CD8-positive, alpha-beta memory T cell (primary cell): ENCODE data around the gene OBSL1. TPM values are rescaled to one million over a fixed set of nuclear protein-coding genes. Genes with fewer than 3 reads are reported as not detected.

Source experiments
- CTCF ChIA-PET: fragments of 350-600 bp; sonication (Branson Sonifier 250); formaldehyde crosslinking; loops from one replicate; lab custom pipeline; 2021; ENCODE audit warnings: antibody characterized with exemption; lab: Charles Lee
- POLR2A ChIA-PET: fragments of 350-600 bp; sonication (Branson Sonifier 250); formaldehyde crosslinking; loops from one replicate; lab custom pipeline; 2021; ENCODE audit warnings: antibody characterized with exemption; lab: Charles Lee
- DNase-seq, 5 donors: peaks; one replicate each; pipeline versions ENCODE4 v3.0.0 to v3.0.0-alpha.2; 2020 to 2022; ENCODE audit warnings: mixed read lengths in 1 of 5
- H3K27ac ChIP-seq: one replicate; pipeline ENCODE4 v1.7.0; 2013; ENCODE audit warnings: low read depth, mild to moderate bottlenecking, low read length, moderate library complexity
- H3K27me3 ChIP-seq: 2 replicates; pipeline ENCODE4 v1.7.0; 2013; ENCODE audit warnings: low read length, mild to moderate bottlenecking; ENCODE audit not compliant: insufficient read depth, poor library complexity, severe bottlenecking
- H3K36me3 ChIP-seq: 2 replicates; pipeline ENCODE4 v1.7.0; 2013; ENCODE audit warnings: mild to moderate bottlenecking, low read length, moderate library complexity; ENCODE audit not compliant: insufficient read depth
- H3K4me1 ChIP-seq: 2 replicates; pipeline ENCODE4 v1.7.0; 2013; ENCODE audit warnings: mild to moderate bottlenecking, low read length, moderate library complexity; ENCODE audit not compliant: insufficient read depth
- H3K4me3 ChIP-seq: 2 replicates; pipeline ENCODE4 v1.7.0; 2013; ENCODE audit warnings: mild to moderate bottlenecking, low read length
- H3K9me3 ChIP-seq: 2 replicates; pipeline ENCODE4 v1.7.0; 2013; ENCODE audit warnings: mild to moderate bottlenecking, low read length
- H3K27ac Mint-ChIP-seq, 8 donors: one replicate each; pipeline ENCODE4 v1.8.0; 2020 to 2021; ENCODE audit warnings: mixed read lengths in 8 of 8, mild to moderate bottlenecking in 6 of 8, inconsistent platforms in 3 of 8, moderate library complexity in 3 of 8
- H3K27me3 Mint-ChIP-seq, 2 donors: one replicate each; pipeline ENCODE4 v1.8.0; 2020 to 2021; ENCODE audit warnings: mixed read lengths in 2 of 2, mild to moderate bottlenecking in 1 of 2, moderate library complexity in 1 of 2
- H3K36me3 Mint-ChIP-seq, 3 donors: one replicate each; pipeline ENCODE4 v1.8.0; 2020 to 2021; ENCODE audit warnings: mixed read lengths in 3 of 3, inconsistent platforms in 1 of 3, mild to moderate bottlenecking in 1 of 3
- H3K4me1 Mint-ChIP-seq, 3 donors: one replicate each; pipeline ENCODE4 v1.8.0; 2020 to 2021; ENCODE audit warnings: mixed read lengths in 3 of 3, inconsistent platforms in 1 of 3, mild to moderate bottlenecking in 1 of 3
- H3K4me3 Mint-ChIP-seq, 7 donors: one replicate each; pipeline ENCODE4 v1.8.0; 2020 to 2021; ENCODE audit warnings: mixed read lengths in 7 of 7, mild to moderate bottlenecking in 6 of 7, moderate library complexity in 4 of 7, inconsistent platforms in 2 of 7
- H3K9me3 Mint-ChIP-seq, 5 donors: one replicate each; pipeline ENCODE4 v1.8.0; 2020 to 2022; ENCODE audit warnings: mixed read lengths in 5 of 5, mild to moderate bottlenecking in 3 of 5, moderate library complexity in 2 of 5, inconsistent platforms in 1 of 5
- polyA plus RNA-seq: library from polyadenylated mRNA; unstranded; fragments of 300-500 nt; fragmentation: Illumina TruSeq; gene quantifications from one replicate; pipeline ENCODE4 v1.2.3, GENCODE V29; 2021
- total RNA-seq, 2 experiments: library from RNA; stranded (reverse); gene quantifications; one replicate each; pipeline ENCODE4 v1.2.3, GENCODE V29; 2021

The OBSL1 gene
- total and polyA plus RNA-seq, 3 experiments from 2014 or later = 0.48 to 0.69 TPM; not detected in 1

DNA sequence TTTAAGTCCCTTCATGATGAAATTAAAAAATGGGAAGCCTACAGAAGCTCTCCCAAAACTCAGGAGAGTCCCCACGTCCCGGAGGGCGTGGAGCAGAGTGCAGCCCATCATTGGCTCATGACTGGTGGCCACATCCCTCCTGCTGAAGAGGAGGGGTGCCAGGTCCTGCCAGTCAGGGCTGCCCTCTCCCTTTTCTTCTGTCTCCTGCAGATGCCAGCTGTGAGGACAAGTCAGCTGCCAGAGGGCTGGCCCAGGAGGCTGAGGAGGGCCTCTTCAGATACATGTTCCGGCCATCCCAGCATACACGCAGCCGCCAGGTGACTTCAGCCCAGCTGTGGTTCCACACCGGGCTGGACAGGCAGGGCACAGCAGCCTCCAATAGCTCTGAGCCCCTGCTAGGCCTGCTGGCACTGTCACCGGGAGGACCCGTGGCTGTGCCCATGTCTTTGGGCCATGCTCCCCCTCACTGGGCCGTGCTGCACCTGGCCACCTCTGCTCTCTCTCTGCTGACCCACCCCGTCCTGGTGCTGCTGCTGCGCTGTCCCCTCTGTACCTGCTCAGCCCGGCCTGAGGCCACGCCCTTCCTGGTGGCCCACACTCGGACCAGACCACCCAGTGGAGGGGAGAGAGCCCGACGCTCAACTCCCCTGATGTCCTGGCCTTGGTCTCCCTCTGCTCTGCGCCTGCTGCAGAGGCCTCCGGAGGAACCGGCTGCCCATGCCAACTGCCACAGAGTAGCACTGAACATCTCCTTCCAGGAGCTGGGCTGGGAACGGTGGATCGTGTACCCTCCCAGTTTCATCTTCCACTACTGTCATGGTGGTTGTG, 3.4 kb upstream of the OBSL1 start:
- Histone ChIP-seq H3K27ac (no peak overlapping the region), H3K36me3 (no peaks in the 10 kb centered on the region), H3K9me3 (no peaks in the 10 kb centered on the region), H3K27me3 (peaks cover 12% of the 10 kb centered on the region), H3K4me3 (no peak overlapping the region), H3K4me1 (no peaks in the 10 kb centered on the region)
- no peak for DNase-seq
- Mint-ChIP-seq H3K27me3 (peaks cover 24 to 68% of the 10 kb centered on the region in 2 donors), H3K4me1 (peaks cover 0 to 5% (median 0%) of the 10 kb centered on the region in 3 donors), H3K4me3 (no peak overlapping the region), H3K36me3 (no peaks in the 10 kb centered on the region), H3K27ac (no peak overlapping the region), H3K9me3 (no peaks in the 10 kb centered on the region)
- CTCF ChIA-PET = no interaction called here
- POLR2A ChIA-PET = no interaction called here

DNA sequence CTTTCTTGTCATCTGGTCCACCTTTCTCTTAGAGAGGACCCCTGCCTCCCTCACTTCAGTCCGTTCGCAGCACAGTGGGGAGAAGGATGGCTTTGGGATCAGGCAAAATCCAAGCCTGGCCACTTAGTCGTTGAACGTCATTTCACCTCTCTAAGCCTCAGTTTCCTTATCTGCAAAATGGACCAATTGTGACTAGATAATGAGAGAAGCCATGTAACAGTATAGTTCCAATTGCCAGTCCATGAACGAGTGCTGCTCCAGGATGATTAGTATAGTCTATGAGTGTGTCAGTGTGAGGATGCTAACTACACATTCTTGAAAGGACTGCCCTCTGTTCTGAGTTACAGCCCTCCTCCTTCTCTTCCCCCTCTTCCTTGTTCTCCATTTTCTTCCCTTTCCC, 1.8 kb upstream of the OBSL1 start:
- Histone ChIP-seq H3K9me3 (no peaks in the 10 kb centered on the region), H3K27me3 (peaks cover 12% of the 10 kb centered on the region), H3K4me3 (no peak overlapping the region), H3K4me1 (no peaks in the 10 kb centered on the region), H3K27ac (no peak overlapping the region), H3K36me3 (no peaks in the 10 kb centered on the region)
- ChIA-PET POLR2A (no interaction called here), CTCF (no interaction called here)
- peaks cover 0 to 7% (median 0%) of the 10 kb centered on the region in 3 donors for H3K4me1 Mint-ChIP-seq
- no peaks in the 10 kb centered on the region for H3K36me3 Mint-ChIP-seq
- peaks cover 22 to 73% of the 10 kb centered on the region in 2 donors for H3K27me3 Mint-ChIP-seq
- no peak overlapping the region for H3K27ac Mint-ChIP-seq
- H3K4me3 Mint-ChIP-seq = peak overlapping the region in 2 of 7 donors; percentile 29 to 56
- H3K9me3 Mint-ChIP-seq = no peaks in the 10 kb centered on the region
- DNase-seq = no peak

DNA sequence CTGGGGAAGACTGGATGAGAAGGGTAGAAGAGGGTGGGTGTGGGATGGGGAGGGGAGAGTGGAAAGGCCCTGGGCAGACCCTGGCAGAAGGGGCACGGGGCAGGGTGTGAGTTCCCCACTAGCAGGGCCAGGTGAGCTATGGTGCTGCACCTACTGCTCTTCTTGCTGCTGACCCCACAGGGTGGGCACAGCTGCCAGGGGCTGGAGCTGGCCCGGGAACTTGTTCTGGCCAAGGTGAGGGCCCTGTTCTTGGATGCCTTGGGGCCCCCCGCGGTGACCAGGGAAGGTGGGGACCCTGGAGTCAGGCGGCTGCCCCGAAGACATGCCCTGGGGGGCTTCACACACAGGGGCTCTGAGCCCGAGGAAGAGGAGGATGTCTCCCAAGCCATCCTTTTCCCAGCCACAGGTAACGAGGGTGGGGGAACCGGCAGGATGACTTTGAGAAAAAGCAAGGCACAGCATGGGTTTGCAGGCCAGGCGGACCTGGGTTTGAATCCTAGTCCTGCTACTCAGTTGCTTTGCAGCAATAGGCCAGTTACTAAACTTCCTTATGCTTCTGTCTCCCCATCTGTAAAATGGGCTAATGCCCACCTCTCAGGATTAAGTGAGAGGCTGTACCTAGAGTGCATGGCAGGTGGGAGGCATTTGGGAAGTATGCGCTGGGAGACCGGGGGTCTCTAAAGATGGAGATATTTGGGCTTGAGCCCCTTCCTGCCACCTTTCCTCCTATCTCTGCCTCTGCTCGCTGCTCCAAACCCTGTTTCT, 1.1 kb upstream of the OBSL1 start, which contains the start of gene INHA:
Gene INHA, plus strand, starts transcription at position 74 of the 765 bp plus-strand sequence. Its CDS starts 65 bp downstream, at position 139.
- peak within 1 kb of the TSS in 6 of 7 donors; percentile 22 to 81 (median 38) for H3K4me3 Mint-ChIP-seq

DNA sequence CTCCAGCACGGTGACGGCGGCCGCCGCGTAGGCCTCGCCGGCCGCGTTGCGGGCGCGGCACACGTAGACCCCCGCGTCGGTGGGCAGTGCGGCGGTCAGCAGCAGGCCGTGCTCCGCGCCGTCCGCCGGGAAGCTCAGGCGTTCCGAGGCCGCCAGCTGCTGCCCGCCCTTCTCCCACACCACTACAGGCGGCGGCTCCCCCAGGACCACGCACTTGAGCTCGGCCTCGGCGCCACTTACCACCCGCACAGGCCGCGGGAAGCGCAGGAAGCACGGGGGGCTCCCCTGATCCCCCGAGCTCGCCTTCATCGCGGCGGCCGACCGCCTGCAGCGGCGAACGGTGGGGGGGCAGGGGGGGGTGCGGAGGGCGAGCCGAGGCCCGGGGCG, 422 bp downstream of the OBSL1 start:
- POLR2A ChIA-PET = no interaction called here
- H3K4me3 ChIP-seq = no peak overlapping the region

More for the DNA sequence above, 1.1 kb upstream of the OBSL1 start, which contains the start of gene INHA:
- H3K36me3 Mint-ChIP-seq = no peaks in the 10 kb centered on the region
- Histone ChIP-seq H3K4me1 (no peaks in the 10 kb centered on the region), H3K4me3 (no peak within 1 kb of the TSS), H3K27ac (peak within 1 kb of the TSS; percentile 63), H3K9me3 (no peaks in the 10 kb centered on the region), H3K27me3 (peaks cover 12% of the 10 kb centered on the region), H3K36me3 (no peaks in the 10 kb centered on the region)
- POLR2A ChIA-PET = no interaction called here
- no peak within 1 kb of the TSS for H3K27ac Mint-ChIP-seq
- CTCF ChIA-PET = no interaction called here
- H3K27me3 Mint-ChIP-seq = peaks cover 22 to 71% of the 10 kb centered on the region in 2 donors
- no peaks in the 10 kb centered on the region for H3K9me3 Mint-ChIP-seq
- H3K4me1 Mint-ChIP-seq = peaks cover 0 to 7% (median 0%) of the 10 kb centered on the region in 3 donors
- no peak for DNase-seq

DNA sequence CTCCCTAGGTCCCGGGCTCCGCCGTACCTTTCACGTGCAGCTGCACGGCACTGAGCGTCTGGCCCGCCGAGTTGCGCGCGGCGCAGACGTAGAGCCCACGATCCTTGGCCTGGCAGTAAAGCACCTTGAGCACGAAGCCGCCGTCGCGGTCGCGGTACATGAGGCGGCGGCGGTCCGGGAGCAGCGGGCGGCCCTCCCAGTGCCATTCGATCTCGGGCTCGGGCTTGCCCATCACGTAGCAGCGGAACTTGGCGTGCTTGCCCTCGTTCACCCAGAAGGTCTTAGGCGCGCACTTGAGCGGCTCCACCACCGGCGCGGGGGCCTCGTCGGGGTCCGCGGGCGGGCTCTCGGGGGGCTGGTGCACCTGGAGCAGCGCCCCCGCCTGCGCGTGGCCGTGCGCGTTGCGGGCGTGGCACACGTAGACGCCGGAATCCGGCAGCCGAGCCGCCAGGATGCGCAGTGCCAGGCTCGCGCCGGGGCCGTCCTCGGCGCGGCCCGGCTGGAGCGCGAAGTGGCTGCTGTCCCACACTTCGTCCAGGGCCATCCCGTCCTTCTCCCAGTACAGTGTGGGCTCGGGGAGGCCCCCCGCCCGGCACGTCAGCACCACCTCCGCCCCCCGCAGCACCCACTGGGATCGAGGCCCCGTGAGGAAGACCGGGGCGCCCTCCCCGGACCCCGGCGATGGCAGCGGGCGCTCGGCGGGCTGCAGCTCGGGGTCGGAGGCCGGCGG, 980 bp downstream of the OBSL1 start:
- ChIA-PET CTCF (interaction anchor here (1.7 kb wide), 1 partner anchor 9 kb away, joined by 12 read pairs; no protein-coding TSS in a partner anchor), POLR2A (no interaction called here)
- no peak overlapping the region for H3K27ac ChIP-seq
- Mint-ChIP-seq H3K36me3 (no peaks in the 10 kb centered on the region), H3K4me3 (peak overlapping the region in 4 of 7 donors; percentile 42 to 63 (median 54)), H3K27me3 (peaks cover 21 to 66% of the 10 kb centered on the region in 2 donors), H3K27ac (no peak overlapping the region), H3K9me3 (peaks cover 0 to 2% (median 0%) of the 10 kb centered on the region in 5 donors), H3K4me1 (peaks cover 0 to 7% (median 0%) of the 10 kb centered on the region in 3 donors)
- H3K4me1 ChIP-seq = no peaks in the 10 kb centered on the region
- no peaks in the 10 kb centered on the region for H3K9me3 ChIP-seq
- no peak overlapping the region for H3K4me3 ChIP-seq
- peaks cover 12% of the 10 kb centered on the region for H3K27me3 ChIP-seq
- H3K36me3 ChIP-seq = no peaks in the 10 kb centered on the region
- DNase-seq = no peak

More for the DNA sequence above, 422 bp downstream of the OBSL1 start:
- H3K27ac ChIP-seq = no peak overlapping the region
- H3K27me3 Mint-ChIP-seq = peaks cover 22 to 69% of the 10 kb centered on the region in 2 donors
- H3K27ac Mint-ChIP-seq = no peak overlapping the region
- peak overlapping the region in 1 of 7 donors; percentile 40 for H3K4me3 Mint-ChIP-seq
- no peaks in the 10 kb centered on the region for H3K9me3 ChIP-seq
- no peak for DNase-seq
- no peaks in the 10 kb centered on the region for H3K36me3 Mint-ChIP-seq
- H3K27me3 ChIP-seq = peaks cover 12% of the 10 kb centered on the region
- CTCF ChIA-PET = interaction anchor here (0.9 to 1.7 kb wide), 2 partner anchors 10 to 30 kb away, joined by 3 to 12 read pairs; no protein-coding TSS in a partner anchor
- no peaks in the 10 kb centered on the region for H3K4me1 ChIP-seq
- peaks cover 0 to 7% (median 0%) of the 10 kb centered on the region in 3 donors for H3K4me1 Mint-ChIP-seq
- peaks cover 0 to 2% (median 0%) of the 10 kb centered on the region in 5 donors for H3K9me3 Mint-ChIP-seq
- H3K36me3 ChIP-seq = no peaks in the 10 kb centered on the region

DNA sequence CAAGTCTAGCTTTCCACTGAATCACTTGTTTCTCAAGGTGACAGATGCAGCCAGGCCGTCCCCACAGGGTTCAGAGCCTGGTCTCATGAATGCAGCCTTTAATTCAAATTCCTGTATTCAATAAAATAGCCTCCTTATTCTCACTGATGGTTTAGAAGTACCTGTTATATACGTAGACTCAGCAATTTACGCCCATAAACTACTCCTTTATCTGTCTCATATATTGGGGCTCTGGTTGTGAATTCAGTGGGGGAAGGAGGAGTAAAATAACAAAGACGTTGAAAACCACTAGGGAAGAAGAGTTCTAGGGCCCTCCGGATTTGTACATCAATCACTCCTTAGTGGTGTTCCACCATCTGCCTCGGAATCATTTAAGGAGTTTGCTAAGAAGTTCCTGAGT, 1.7 kb downstream of the OBSL1 start:
- H3K36me3 ChIP-seq = no peaks in the 10 kb centered on the region
- peaks cover 0 to 2% (median 0%) of the 10 kb centered on the region in 5 donors for H3K9me3 Mint-ChIP-seq
- DNase-seq = no peak
- ChIA-PET POLR2A (no interaction called here), CTCF (no interaction called here)
- peaks cover 27 to 59% of the 10 kb centered on the region in 2 donors for H3K27me3 Mint-ChIP-seq
- no peak overlapping the region for H3K27ac ChIP-seq
- H3K4me1 ChIP-seq = no peaks in the 10 kb centered on the region
- no peak overlapping the region for H3K4me3 ChIP-seq
- H3K27me3 ChIP-seq = peaks cover 12% of the 10 kb centered on the region
- peak overlapping the region in 1 of 8 donors; percentile 8 for H3K27ac Mint-ChIP-seq
- peak overlapping the region in 3 of 7 donors; percentile 39 to 47 (median 42) for H3K4me3 Mint-ChIP-seq
- H3K9me3 ChIP-seq = no peaks in the 10 kb centered on the region
- H3K36me3 Mint-ChIP-seq = no peaks in the 10 kb centered on the region
- peaks cover 0 to 7% (median 0%) of the 10 kb centered on the region in 3 donors for H3K4me1 Mint-ChIP-seq

DNA sequence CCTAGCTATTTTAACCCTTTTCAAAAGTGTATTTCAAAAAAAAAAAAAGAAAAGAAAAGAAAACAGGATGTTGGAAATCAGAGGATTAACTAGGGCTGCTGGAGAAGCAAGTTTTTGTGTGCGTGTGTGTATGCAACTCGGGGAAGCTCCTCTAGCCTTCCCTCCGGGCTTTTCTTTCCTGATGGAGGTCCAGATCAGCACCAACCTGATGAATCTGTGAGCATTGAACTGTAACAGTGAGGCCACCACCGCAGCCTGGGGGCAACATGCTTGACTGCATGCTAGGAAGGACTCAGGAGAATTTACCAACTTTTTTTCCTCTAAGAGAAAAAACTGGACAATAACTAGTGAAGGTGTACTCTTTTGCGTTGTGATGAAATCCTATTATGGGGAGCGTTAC, 2.3 kb downstream of the OBSL1 start:
- DNase-seq = no peak
- Histone ChIP-seq H3K9me3 (no peaks in the 10 kb centered on the region), H3K27me3 (peaks cover 12% of the 10 kb centered on the region), H3K27ac (no peak overlapping the region), H3K36me3 (no peaks in the 10 kb centered on the region), H3K4me3 (no peak overlapping the region), H3K4me1 (no peaks in the 10 kb centered on the region)
- Mint-ChIP-seq H3K36me3 (no peaks in the 10 kb centered on the region), H3K27ac (no peak overlapping the region), H3K9me3 (peaks cover 0 to 4% (median 0%) of the 10 kb centered on the region in 5 donors), H3K4me3 (peak overlapping the region in 2 of 7 donors; percentile 26 to 39), H3K4me1 (peaks cover 0 to 7% (median 0%) of the 10 kb centered on the region in 3 donors), H3K27me3 (peaks cover 30 to 58% of the 10 kb centered on the region in 2 donors)
- POLR2A ChIA-PET = no interaction called here
- CTCF ChIA-PET = no interaction called here
